ENCODE measurements around the gene ATCAY.

ATCAY gene, protein sequence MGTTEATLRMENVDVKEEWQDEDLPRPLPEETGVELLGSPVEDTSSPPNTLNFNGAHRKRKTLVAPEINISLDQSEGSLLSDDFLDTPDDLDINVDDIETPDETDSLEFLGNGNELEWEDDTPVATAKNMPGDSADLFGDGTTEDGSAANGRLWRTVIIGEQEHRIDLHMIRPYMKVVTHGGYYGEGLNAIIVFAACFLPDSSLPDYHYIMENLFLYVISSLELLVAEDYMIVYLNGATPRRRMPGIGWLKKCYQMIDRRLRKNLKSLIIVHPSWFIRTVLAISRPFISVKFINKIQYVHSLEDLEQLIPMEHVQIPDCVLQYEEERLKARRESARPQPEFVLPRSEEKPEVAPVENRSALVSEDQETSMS

GRCh38 chr19:3880471-3881271, at the start of gene ATCAY:
Gene ATCAY (plus strand): TSS chr19:3880685. CDS start chr19:3885768, 5,083 bp downstream.
- DNase-seq (ENCODE audit: low read depth in 2 of 2) = no peak

DNA sequence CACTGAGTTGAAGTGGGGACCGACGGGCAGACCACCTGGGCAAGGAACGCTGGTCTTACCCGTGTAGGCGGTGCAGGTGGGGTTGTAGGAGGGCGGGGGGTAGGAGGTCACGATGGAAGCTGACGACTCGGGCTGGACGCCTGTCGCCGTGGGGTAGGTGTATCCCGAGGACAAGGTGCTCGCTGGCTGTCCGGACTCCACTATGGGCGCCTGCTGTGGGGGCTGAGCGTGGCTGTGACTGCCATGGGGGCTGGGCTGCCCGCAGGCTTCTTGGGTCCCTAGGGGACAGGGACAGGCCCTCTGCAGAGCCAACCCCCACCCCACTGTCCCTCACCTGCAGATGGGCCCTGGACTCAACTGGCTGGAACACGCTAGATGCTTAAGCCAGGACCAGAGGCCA, 48.9 kb upstream of the ATCAY start:
- DNase-seq (ENCODE audit: low read depth in 2 of 2) = no peak

DNA sequence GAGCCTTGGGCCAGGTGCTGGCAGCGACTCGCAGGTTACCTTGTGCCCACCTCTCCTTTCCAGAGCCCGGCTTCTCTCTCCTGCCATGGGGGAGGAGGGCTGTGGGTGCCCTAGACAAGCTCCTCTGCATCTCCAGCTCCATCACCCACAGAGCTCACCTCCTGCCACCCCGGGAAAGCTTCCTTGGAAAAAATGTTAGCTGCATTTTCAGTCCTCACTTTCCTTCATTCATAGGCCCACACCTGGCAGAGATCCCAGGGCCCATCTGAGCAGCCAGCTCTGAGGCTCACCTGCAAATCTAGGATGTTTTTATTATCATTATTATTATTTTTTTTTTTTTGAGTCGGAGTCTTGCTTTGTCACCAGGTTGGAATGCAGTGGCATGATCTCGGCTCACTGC, 48.5 kb upstream of the ATCAY start:
- no peak for DNase-seq (ENCODE audit: low read depth in 2 of 2)

GRCh38 chr19:3833578-3834348, 46.7 kb upstream of the ATCAY start:
- no peak for DNase-seq (ENCODE audit: low read depth in 2 of 2)

DNA sequence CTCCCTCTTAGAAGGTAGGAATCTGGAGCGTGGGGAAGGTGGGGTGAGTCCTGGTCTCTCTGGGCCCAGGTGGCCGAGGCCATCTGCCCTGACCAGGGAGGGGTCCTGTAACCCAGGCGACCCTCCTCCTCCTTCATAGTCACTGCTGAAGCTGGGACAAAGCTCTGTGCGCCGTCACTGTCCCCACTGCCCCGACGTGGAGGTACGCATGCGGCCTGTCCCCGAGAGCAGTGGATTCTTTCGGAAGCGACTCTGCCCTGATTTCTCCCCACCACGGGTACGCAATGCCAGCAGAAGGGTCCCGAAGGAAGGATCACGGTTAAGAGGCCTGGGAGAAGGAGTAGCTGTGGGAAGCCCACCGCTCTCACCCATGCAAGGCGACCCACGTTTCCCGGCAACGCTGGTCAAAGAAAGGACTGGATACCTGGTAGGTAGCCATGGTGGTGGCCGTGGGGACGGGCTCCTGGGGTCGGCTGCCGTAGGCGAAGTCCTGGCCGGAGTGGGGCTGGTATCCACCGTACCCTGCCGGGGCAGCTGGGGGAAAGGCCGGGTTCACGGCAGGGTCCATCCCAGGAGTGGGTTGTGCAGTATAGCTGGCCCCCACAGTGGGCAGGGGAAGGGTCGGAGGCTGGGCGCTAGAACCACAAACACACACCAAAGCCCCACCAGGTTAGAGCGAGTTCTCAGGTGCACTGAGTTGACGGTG, 46.0 kb upstream of the ATCAY start:
- DNase-seq (ENCODE audit: low read depth in 2 of 2) = no peak

- DNase-seq (ENCODE audit: low read depth in 2 of 2) = no peak
Measured at GRCh38 chr19:3835055-3835435, 45.4 kb upstream of the ATCAY start.

DNA sequence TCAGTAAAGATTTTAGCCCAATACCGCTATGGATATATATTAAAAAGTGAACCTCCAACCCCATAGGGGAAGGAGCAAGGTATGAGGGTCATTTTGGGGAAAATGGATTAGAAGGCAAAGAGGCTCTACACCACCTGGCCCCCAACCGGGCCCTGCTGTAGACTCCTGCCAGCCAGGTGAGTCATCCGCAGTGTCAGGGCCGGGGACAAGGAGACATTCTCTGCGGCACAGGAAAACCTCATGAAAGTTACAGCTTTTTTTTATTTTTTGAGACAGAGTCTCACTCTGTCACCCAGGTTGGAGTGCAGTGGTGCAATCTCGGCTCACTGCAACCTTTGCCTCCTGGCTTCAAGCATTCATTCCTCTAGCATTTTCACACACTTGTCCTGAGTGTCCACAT, 43.6 kb upstream of the ATCAY start:
- DNase-seq (ENCODE audit: low read depth in 2 of 2) = no peak

DNA sequence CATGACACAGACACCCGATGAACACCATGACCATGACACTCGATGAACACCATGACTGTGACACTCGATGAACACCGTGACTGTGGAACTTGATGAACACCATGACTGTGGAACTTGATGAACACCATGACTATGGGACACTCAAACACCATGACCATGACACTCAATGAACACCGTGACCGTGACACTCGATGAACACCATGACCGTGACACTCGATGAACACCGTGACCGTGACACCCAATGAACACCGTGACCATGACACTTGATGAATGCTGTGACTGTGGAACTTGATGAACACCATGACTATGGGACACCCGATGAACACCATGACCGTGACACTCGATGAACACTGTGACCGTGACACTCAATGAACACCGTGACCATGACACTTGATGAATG, 43.2 kb upstream of the ATCAY start:
- no peak for DNase-seq (ENCODE audit: low read depth in 2 of 2)

GRCh38 chr19:3837922-3838321, 42.6 kb upstream of the ATCAY start:
- no peak for DNase-seq (ENCODE audit: low read depth in 2 of 2)

- DNase-seq (ENCODE audit: low read depth in 2 of 2) = no peak
Measured at GRCh38 chr19:3838661-3839060, 41.8 kb upstream of the ATCAY start.

DNA sequence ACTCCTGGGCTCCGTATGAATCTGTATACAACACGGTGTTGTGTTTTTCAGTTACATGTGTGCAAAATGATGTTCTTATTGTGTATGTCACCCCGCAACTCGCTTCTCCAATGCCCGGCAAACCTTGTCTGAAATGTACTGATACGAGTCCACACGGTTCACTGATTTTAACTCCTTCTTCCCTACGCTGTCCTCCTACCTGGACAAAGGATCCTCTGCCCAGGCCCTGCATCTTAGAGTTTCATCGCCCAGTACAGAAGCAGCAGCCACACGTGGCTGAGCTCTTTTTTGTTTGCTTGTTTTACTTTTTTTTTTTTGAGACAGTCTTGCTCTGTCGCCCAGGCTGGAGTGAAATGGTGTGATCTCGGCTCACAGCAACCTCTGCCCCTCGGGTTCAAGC, 40.5 kb upstream of the ATCAY start:
- DNase-seq (ENCODE audit: low read depth in 2 of 2) = no peak

DNA sequence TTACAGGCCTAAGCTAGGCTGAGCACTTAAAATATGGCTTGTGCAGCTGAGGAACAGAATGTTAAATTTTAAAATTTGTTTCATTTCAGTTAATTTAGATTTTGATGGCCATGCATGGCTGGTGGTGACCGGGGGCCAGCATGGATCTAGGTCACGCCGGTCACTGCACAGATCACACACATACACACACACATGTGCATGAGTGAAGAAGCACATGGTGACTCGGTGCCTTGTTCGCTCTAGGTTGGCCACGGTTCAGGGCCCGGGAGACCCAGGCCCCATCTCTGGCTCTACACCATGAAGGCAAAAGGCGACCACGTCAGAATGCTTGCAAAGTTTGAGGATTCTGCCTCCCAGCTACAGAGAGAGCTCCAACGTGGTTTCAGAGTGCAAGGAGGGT, 39.7 kb upstream of the ATCAY start:
- DNase-seq (ENCODE audit: low read depth in 2 of 2) = no peak

DNA sequence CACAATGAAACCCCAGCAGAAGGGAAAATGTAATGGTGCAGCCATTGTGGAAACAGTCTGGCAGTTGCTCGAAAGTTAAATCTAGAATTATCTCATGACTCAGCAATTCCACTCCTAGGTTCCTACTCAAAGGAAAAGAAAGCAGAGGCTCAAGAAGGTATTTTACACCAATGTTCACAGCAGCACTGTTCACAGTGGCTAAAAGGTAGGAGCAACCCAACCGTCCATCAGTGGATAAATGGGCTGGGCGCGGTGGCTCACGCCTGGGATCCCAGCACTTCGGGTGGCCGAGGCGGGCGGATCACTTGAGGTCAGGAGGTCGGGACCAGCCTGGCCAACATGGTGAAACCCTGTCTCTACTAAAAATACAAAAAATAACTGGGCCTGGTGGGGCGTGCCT, 37.5 kb upstream of the ATCAY start:
- no peak for DNase-seq (ENCODE audit: low read depth in 2 of 2)

DNA sequence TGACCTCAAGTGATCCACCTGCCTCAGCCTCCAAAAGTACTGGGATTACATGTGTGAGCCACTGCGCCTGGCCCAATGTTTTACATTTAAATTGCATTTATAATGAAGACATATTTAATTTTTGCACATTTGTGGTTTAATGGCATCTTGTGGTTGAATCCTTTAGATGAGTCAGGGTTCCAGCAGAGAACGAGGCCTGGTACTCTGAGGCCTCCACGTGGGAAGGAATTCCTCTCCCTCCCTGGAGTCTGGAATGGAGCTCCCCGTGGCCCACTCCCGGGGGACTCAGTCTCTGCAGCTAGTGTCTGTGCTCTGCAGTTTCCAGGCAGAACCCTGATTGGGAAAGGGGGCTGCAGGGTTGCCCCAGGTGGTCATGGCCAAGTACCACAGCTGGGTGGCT, 35.9 kb upstream of the ATCAY start:
- no peak for DNase-seq (ENCODE audit: low read depth in 2 of 2)

DNA sequence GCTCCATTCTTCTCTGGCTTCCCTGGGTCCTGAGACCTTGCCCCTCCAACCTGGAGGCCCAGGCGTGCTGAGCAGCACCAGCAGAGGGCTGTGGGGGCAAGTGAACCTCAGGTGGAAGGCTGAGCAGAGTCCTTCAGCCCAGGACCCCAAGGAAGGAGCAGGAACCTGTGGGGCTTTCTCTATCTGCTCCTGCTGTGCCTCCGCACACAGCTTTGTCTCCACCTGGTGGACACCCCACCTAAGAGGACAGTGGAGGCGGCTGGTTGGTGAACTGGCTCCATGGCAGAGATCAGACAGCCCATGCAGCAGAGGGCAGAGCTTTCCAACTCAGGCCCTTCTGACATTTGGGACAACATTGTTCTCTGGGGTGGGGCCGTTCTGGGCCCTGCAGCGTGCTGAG, 31.4 kb upstream of the ATCAY start:
- DNase-seq (ENCODE audit: low read depth in 2 of 2) = peak; percentile 28 to 35

DNA sequence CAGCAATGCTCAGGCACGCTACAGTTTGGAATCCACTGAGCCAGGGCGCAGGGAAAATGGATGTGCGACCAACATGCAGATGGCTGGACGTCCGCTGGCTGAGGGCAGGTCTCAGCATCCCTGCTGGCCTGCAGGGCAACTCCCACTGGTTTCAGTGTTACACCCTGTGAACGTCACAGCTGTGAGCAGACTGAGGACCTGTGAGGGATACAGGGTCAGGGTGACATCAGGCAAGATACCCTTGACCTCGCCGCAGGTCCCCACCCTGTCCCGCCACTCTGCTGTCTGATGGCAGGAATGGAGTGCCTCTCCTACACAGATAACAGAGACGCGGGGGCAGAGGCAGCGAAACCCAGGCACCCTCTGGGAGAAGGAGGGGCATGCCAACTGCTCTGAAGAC, 30.7 kb upstream of the ATCAY start:
- no peak for DNase-seq (ENCODE audit: low read depth in 2 of 2)

DNA sequence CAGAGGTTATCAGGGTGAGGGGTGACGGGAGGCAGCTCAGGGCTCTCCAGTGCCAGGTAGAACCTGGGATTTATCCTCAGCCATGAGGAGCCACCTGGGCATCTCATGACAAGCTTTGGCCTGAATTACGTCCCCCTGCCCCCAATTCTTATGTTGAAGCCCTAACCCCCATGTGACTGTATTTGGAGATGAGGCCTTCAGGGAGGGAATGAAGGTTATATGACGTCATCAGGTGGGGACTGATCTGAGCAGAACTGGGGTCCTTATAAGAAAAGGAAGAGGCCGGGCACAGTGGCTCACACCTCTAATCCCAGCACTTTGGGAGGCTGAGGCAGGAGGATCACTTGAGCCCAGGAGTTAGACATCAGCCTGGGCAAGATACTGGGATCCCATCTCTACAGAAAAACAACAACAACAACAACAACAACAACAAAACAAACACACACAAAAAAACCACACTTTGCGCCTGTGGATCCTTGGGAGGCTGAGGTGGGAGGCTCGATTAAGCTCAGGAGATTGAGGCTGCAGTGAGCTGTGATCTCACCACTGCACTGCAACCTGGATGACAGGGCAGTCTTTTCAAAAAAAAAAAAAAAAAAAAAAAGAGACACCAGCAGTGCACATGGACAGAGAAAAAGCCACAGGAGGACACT, 30.0 kb upstream of the ATCAY start:
- DNase-seq (ENCODE audit: low read depth in 2 of 2) = no peak

DNA sequence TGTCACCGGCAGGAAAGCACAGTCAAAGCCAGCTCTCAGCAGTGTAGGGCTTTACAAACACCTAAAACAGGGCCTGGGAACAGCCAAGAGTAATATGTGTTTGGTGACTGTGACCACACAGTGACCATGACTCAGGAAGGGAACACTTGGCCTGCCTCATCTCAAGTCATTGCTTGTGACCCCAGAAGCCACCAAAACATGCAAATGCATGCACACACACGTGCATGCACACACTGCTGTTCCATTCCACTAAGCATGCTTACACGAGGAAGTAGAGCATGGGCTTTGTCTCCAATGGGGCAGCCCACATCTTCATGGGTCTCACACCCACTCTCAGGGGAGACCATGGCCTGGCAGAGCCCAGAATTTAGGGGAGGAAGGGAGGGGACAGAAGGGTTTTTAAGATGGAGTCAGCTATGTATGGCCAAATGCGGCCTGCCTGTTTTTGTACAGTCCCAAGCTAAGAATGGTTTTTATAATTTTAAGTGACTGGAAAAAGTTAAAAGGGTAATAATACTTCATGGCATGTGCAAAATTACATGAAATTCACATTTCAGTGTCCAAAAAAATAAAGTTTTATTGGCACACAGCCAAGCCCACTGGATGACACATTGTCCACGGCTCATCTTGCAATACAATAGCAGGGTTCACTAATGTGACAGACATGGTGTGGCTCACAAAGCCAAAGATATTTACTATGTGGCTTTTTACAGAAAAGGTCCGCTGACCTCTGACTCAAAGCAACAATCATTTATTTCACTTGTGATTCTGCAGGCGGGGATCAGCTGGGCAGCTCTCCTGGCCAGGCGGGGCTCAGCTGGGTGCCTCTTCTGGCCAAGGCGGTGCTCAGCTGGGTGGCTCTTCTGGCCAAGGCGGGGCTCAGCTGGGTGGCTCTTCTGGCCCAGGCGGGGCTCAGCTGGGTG, 29.0 kb upstream of the ATCAY start:
- DNase-seq (ENCODE audit: low read depth in 2 of 2) = no peak

- no peak for DNase-seq (ENCODE audit: low read depth in 2 of 2)
Measured at GRCh38 chr19:3852177-3852511, 28.3 kb upstream of the ATCAY start.

- no peak for DNase-seq (ENCODE audit: low read depth in 2 of 2)
Measured at GRCh38 chr19:3852614-3853254, 27.8 kb upstream of the ATCAY start.

Measured in stimulated activated CD8-positive, alpha-beta memory T cell treated with anti-CD3 and anti-CD28 coated beads, Interleukin-2, amount 100 ng/mL, for 48 hours (primary cell).